ENCODE measurements around the gene LTBP3. TPM values are rescaled to one million over a fixed set of nuclear protein-coding genes. Genes with fewer than 3 reads are reported as not detected.

The LTBP3 gene
- total RNA-seq (2014; rRNA removed; shearing (Covaris generic)): 22.9 and 52.0 TPM in 2 replicates

- Histone ChIP-seq H3K9me3 (replicated peaks) (no peaks in the 10 kb centered on the region), H3K36me3 (no peaks in the 10 kb centered on the region), H3K4me3 (peak within 1 kb of the TSS; percentile 42), H3K27me3 (replicated peaks) (no peaks in the 10 kb centered on the region), H3K27ac (peak within 1 kb of the TSS; percentile 35), H3K4me1 (replicated peaks) (peaks cover 72% of the 10 kb centered on the region)
- peak; percentile 87 to 91 for DNase-seq (ENCODE audit: low read depth in 1 of 2, low spot score in 2 of 2)
Measured at GRCh38 chr11:65558002-65558929, at the start of gene LTBP3. Gene LTBP3 (minus strand): TSS chr11:65558359. CDS start chr11:65557959, 400 bp downstream.

GRCh38 chr11:65606876-65607613 is 48.9 kb upstream of the LTBP3 start:
- no peak for DNase-seq (ENCODE audit: low read depth in 1 of 2, low spot score in 2 of 2)
- Histone ChIP-seq H3K4me1 (replicated peaks) (peaks cover 13% of the 10 kb centered on the region), H3K27ac (no peak overlapping the region), H3K4me3 (no peak overlapping the region), H3K27me3 (replicated peaks) (no peaks in the 10 kb centered on the region), H3K9me3 (replicated peaks) (no peaks in the 10 kb centered on the region), H3K36me3 (peaks cover 96% of the 10 kb centered on the region)

- H3K9me3 ChIP-seq (replicated peaks): no peaks in the 10 kb centered on the region
- H3K27ac ChIP-seq: no peak overlapping the region
- peaks cover 89% of the 10 kb centered on the region for H3K36me3 ChIP-seq
- no peak for DNase-seq (ENCODE audit: low read depth in 1 of 2, low spot score in 2 of 2)
- no peaks in the 10 kb centered on the region for H3K27me3 ChIP-seq (replicated peaks)
- H3K4me3 ChIP-seq: no peak overlapping the region
- H3K4me1 ChIP-seq (replicated peaks): no peaks in the 10 kb centered on the region
Measured at GRCh38 chr11:65604258-65604657, 46.1 kb upstream of the LTBP3 start.

GRCh38 chr11:65599955-65600246 is 41.7 kb upstream of the LTBP3 start:
- Histone ChIP-seq H3K4me1 (replicated peaks) (no peaks in the 10 kb centered on the region), H3K27me3 (replicated peaks) (no peaks in the 10 kb centered on the region), H3K4me3 (no peak overlapping the region), H3K36me3 (peaks cover 71% of the 10 kb centered on the region), H3K9me3 (replicated peaks) (no peaks in the 10 kb centered on the region), H3K27ac (no peak overlapping the region)
- DNase-seq (ENCODE audit: low read depth in 1 of 2, low spot score in 2 of 2): no peak

- DNase-seq (ENCODE audit: low read depth in 1 of 2, low spot score in 2 of 2): no peak
- no peak overlapping the region for H3K27ac ChIP-seq
- no peak overlapping the region for H3K4me3 ChIP-seq
- H3K4me1 ChIP-seq (replicated peaks): no peaks in the 10 kb centered on the region
- H3K27me3 ChIP-seq (replicated peaks): no peaks in the 10 kb centered on the region
- H3K9me3 ChIP-seq (replicated peaks): no peaks in the 10 kb centered on the region
- H3K36me3 ChIP-seq: peaks cover 67% of the 10 kb centered on the region
Measured at GRCh38 chr11:65599216-65599954, 41.2 kb upstream of the LTBP3 start.

GRCh38 chr11:65598258-65598699 is 40.1 kb upstream of the LTBP3 start:
- H3K27ac ChIP-seq: no peak overlapping the region
- no peaks in the 10 kb centered on the region for H3K27me3 ChIP-seq (replicated peaks)
- no peaks in the 10 kb centered on the region for H3K4me1 ChIP-seq (replicated peaks)
- no peak overlapping the region for H3K4me3 ChIP-seq
- no peak for DNase-seq (ENCODE audit: low read depth in 1 of 2, low spot score in 2 of 2)
- peaks cover 67% of the 10 kb centered on the region for H3K36me3 ChIP-seq
- H3K9me3 ChIP-seq (replicated peaks): no peaks in the 10 kb centered on the region

- no peak overlapping the region for H3K27ac ChIP-seq
Measured at GRCh38 chr11:65596520-65596919, 38.4 kb upstream of the LTBP3 start.

GRCh38 chr11:65595543-65596281 is 37.6 kb upstream of the LTBP3 start, which contains the start of gene KCNK7:
Gene KCNK7 (minus strand): TSS chr11:65595800. CDS start chr11:65595772, 28 bp downstream.
- no peak within 1 kb of the TSS for H3K27ac ChIP-seq

More at GRCh38 chr11:65596520-65596919, 38.4 kb upstream of the LTBP3 start:
- no peaks in the 10 kb centered on the region for H3K27me3 ChIP-seq (replicated peaks)
- DNase-seq (ENCODE audit: low read depth in 1 of 2, low spot score in 2 of 2): no peak
- H3K4me1 ChIP-seq (replicated peaks): no peaks in the 10 kb centered on the region
- peaks cover 60% of the 10 kb centered on the region for H3K36me3 ChIP-seq
- H3K4me3 ChIP-seq: no peak overlapping the region
- H3K9me3 ChIP-seq (replicated peaks): no peaks in the 10 kb centered on the region

GRCh38 chr11:65595131-65595530 is 37.0 kb upstream of the LTBP3 start:
- H3K27me3 ChIP-seq (replicated peaks): no peaks in the 10 kb centered on the region
- DNase-seq (ENCODE audit: low read depth in 1 of 2, low spot score in 2 of 2): no peak
- peaks cover 62% of the 10 kb centered on the region for H3K36me3 ChIP-seq
- no peak overlapping the region for H3K27ac ChIP-seq
- no peak overlapping the region for H3K4me3 ChIP-seq
- H3K9me3 ChIP-seq (replicated peaks): no peaks in the 10 kb centered on the region
- no peaks in the 10 kb centered on the region for H3K4me1 ChIP-seq (replicated peaks)

More at GRCh38 chr11:65595543-65596281, 37.6 kb upstream of the LTBP3 start, which contains the start of gene KCNK7:
- DNase-seq (ENCODE audit: low read depth in 1 of 2, low spot score in 2 of 2): no peak
- H3K4me3 ChIP-seq: no peak within 1 kb of the TSS
- H3K9me3 ChIP-seq (replicated peaks): no peaks in the 10 kb centered on the region
- no peaks in the 10 kb centered on the region for H3K27me3 ChIP-seq (replicated peaks)
- no peaks in the 10 kb centered on the region for H3K4me1 ChIP-seq (replicated peaks)
- H3K36me3 ChIP-seq: peaks cover 60% of the 10 kb centered on the region

GRCh38 chr11:65593518-65594414 is 35.6 kb upstream of the LTBP3 start:
- Histone ChIP-seq H3K27me3 (replicated peaks) (no peaks in the 10 kb centered on the region), H3K4me3 (no peak overlapping the region), H3K9me3 (replicated peaks) (no peaks in the 10 kb centered on the region), H3K4me1 (replicated peaks) (no peaks in the 10 kb centered on the region; the same call in 1 of the 2 replicates), H3K27ac (no peak overlapping the region), H3K36me3 (peaks cover 66% of the 10 kb centered on the region)
- DNase-seq (ENCODE audit: low read depth in 1 of 2, low spot score in 2 of 2): peak; percentile 62 to 78

- H3K36me3 ChIP-seq: peaks cover 65% of the 10 kb centered on the region
- H3K9me3 ChIP-seq (replicated peaks): no peaks in the 10 kb centered on the region; the same call in 1 of the 2 replicates
- no peak overlapping the region for H3K27ac ChIP-seq
- H3K4me3 ChIP-seq: no peak overlapping the region
- H3K27me3 ChIP-seq (replicated peaks): no peaks in the 10 kb centered on the region
- peaks cover 6% of the 10 kb centered on the region for H3K4me1 ChIP-seq (replicated peaks)
- DNase-seq (ENCODE audit: low read depth in 1 of 2, low spot score in 2 of 2): no peak
Measured at GRCh38 chr11:65592858-65593517, 34.8 kb upstream of the LTBP3 start.

Data from SJSA1 (cell line).